ENCODE data around the gene CDKN1C. TPM values are rescaled to one million over a fixed set of nuclear protein-coding genes. Genes with fewer than 3 reads are reported as not detected.

CDKN1C gene
- total RNA-seq, 1 donor from 2014 or later: 27.7 TPM

- DNase-seq (ENCODE audit: low read depth): no peak
- H3K4me3 ChIP-seq (ENCODE audit: low read depth, low read length): no peak overlapping the region
- no peak for TF ChIP-seq CTCF (conservative IDR thresholded peaks at IDR 0.05; ENCODE audit: low read depth, low read length)
Measured at GRCh38 chr11:2921742-2922493, 36.3 kb upstream of the CDKN1C start.

- DNase-seq (ENCODE audit: low read depth): no peak
- H3K4me3 ChIP-seq (ENCODE audit: low read depth, low read length): no peak overlapping the region
- TF ChIP-seq CTCF (conservative IDR thresholded peaks at IDR 0.05; ENCODE audit: low read depth, low read length): no peak
Measured at GRCh38 chr11:2921261-2921660, 35.7 kb upstream of the CDKN1C start.

- DNase-seq (ENCODE audit: low read depth): no peak
- H3K4me3 ChIP-seq (ENCODE audit: low read depth, low read length): no peak overlapping the region
- no peak for TF ChIP-seq CTCF (conservative IDR thresholded peaks at IDR 0.05; ENCODE audit: low read depth, low read length)
Measured at GRCh38 chr11:2920343-2920742, 34.8 kb upstream of the CDKN1C start.

- no peak for DNase-seq (ENCODE audit: low read depth)
- TF ChIP-seq CTCF (conservative IDR thresholded peaks at IDR 0.05; ENCODE audit: low read depth, low read length): no peak
- no peak overlapping the region for H3K4me3 ChIP-seq (ENCODE audit: low read depth, low read length)
Measured at GRCh38 chr11:2919837-2920236, 34.3 kb upstream of the CDKN1C start.

- DNase-seq (ENCODE audit: low read depth): no peak
- H3K4me3 ChIP-seq (ENCODE audit: low read depth, low read length): no peak overlapping the region
- no peak for TF ChIP-seq CTCF (conservative IDR thresholded peaks at IDR 0.05; ENCODE audit: low read depth, low read length)
Measured at GRCh38 chr11:2919188-2919587, 33.6 kb upstream of the CDKN1C start.

- DNase-seq (ENCODE audit: low read depth): no peak
- H3K4me3 ChIP-seq (ENCODE audit: low read depth, low read length): no peak overlapping the region
- no peak for TF ChIP-seq CTCF (conservative IDR thresholded peaks at IDR 0.05; ENCODE audit: low read depth, low read length)
Measured at GRCh38 chr11:2917842-2918490, 32.4 kb upstream of the CDKN1C start.

Measured in epithelial cell of proximal tubule (primary cell).